GM23338 (cell line): ENCODE data around the gene EIF3A. TPM values are rescaled to one million over a fixed set of nuclear protein-coding genes. Genes with fewer than 3 reads are reported as not detected.

ENCODE experiments used
- ATAC-seq: fragments of 200-7000 bp; cut with Tn5 transposase; 3 replicates; pipeline ENCODE4 v1.9.1; 2020
- DNase-seq: peaks from one replicate; pipeline ENCODE4 v3.0.0-alpha.2; 2015; ENCODE audit warnings: low spot score
- H2AFZ ChIP-seq: fragments of 200-600 bp; sonication (generic); 2 replicates; pipeline ENCODE4 v1.8.0; 2016; ENCODE audit warnings: antibody characterized with exemption, mild to moderate bottlenecking, moderate library complexity
- H3F3A ChIP-seq: fragments of 200-600 bp; sonication (generic); replicated peaks from 2 replicates; pipeline ENCODE4 v1.8.0; 2017; ENCODE audit warnings: antibody characterized with exemption, mixed run types, low read depth
- H3K27ac ChIP-seq: fragments of 200-600 bp; sonication (generic); 2 replicates; pipeline ENCODE4 v1.6.1; 2016; ENCODE audit warnings: low read depth
- H3K27me3 ChIP-seq: fragments of 200-600 bp; sonication (generic); 2 replicates; pipeline ENCODE4 v1.8.0; 2016; ENCODE audit warnings: mild to moderate bottlenecking, mixed run types, moderate library complexity; ENCODE audit not compliant: insufficient read depth
- H3K36me3 ChIP-seq: fragments of 200-600 bp; sonication (generic); 2 replicates; pipeline ENCODE4 v1.8.0; 2016; ENCODE audit warnings: mild to moderate bottlenecking; ENCODE audit not compliant: insufficient read depth
- H3K4me1 ChIP-seq: fragments of 200-600 bp; sonication (generic); 2 replicates; pipeline ENCODE4 v1.8.0; 2016; ENCODE audit warnings: mild to moderate bottlenecking, moderate library complexity; ENCODE audit not compliant: insufficient read depth
- H3K4me2 ChIP-seq: fragments of 200-600 bp; sonication (generic); 2 replicates; pipeline ENCODE4 v1.7.1; 2017; ENCODE audit warnings: mixed run types
- H3K4me3 ChIP-seq: fragments of 200-600 bp; sonication (generic); 2 replicates; pipeline ENCODE4 v1.6.1; 2016; ENCODE audit warnings: mixed run types
- H3K79me2 ChIP-seq: fragments of 200-600 bp; sonication (generic); replicated peaks from 2 replicates; pipeline ENCODE4 v1.8.0; 2017; ENCODE audit warnings: mild to moderate bottlenecking; ENCODE audit not compliant: insufficient read depth
- H3K9me2 ChIP-seq: fragments of 200-600 bp; sonication (generic); 2 replicates; pipeline ENCODE4 v1.8.0; 2017; ENCODE audit not compliant: insufficient read depth
- H4K20me1 ChIP-seq: fragments of 200-600 bp; sonication (generic); replicated peaks from 2 replicates; pipeline ENCODE4 v1.8.0; 2017; ENCODE audit warnings: mild to moderate bottlenecking; ENCODE audit not compliant: insufficient read depth
- H3K27ac Mint-ChIP-seq: 2 replicates; pipeline ENCODE4 v1.8.0; 2020; ENCODE audit warnings: inconsistent platforms, mild to moderate bottlenecking, moderate library complexity, mixed read lengths
- H3K27me3 Mint-ChIP-seq: 3 replicates; pipeline ENCODE4 v1.8.0; 2022; ENCODE audit warnings: low read depth, mild to moderate bottlenecking, moderate library complexity, mixed read lengths, inconsistent platforms; ENCODE audit not compliant: insufficient read depth, poor library complexity
- H3K36me3 Mint-ChIP-seq: 3 replicates; pipeline ENCODE4 v1.8.0; 2021; ENCODE audit warnings: low read depth, mild to moderate bottlenecking, inconsistent platforms, moderate library complexity, mixed read lengths
- H3K4me1 Mint-ChIP-seq: 3 replicates; pipeline ENCODE4 v1.8.0; 2020; ENCODE audit warnings: mild to moderate bottlenecking, inconsistent platforms, mixed read lengths
- H3K4me3 Mint-ChIP-seq: 3 replicates; pipeline ENCODE4 v1.8.0; 2021; ENCODE audit warnings: moderate library complexity, mild to moderate bottlenecking, inconsistent platforms, mixed read lengths
- H3K9me3 Mint-ChIP-seq: 3 replicates; pipeline ENCODE4 v1.8.0; 2020; ENCODE audit warnings: moderate library complexity, mild to moderate bottlenecking, inconsistent platforms, mixed read lengths
- CREB1 ChIP-seq: fragments of 250-450 bp; sonication (Bioruptor Pico); IDR thresholded peaks from 2 replicates; pipeline ENCODE4 v1.5.0; 2020; ENCODE audit warnings: low read depth, mild to moderate bottlenecking, moderate library complexity
- ETS1 ChIP-seq: IDR thresholded peaks from 2 replicates; pipeline ENCODE4 v1.6.1; 2016; ENCODE audit warnings: antibody characterized with exemption
- EZH2 ChIP-seq: fragments of 200-600 bp; sonication (generic); IDR thresholded peaks from one replicate; pipeline ENCODE4 v1.8.0; 2017; ENCODE audit warnings: antibody characterized with exemption, mild to moderate bottlenecking, low read depth; ENCODE audit not compliant: unreplicated experiment
- EZH2phosphoT487 ChIP-seq: fragments of 200-600 bp; sonication (generic); IDR thresholded peaks from one replicate; pipeline ENCODE4 v1.8.1; 2018; ENCODE audit warnings: antibody characterized with exemption; ENCODE audit not compliant: unreplicated experiment
- JUNB ChIP-seq: IDR thresholded peaks from one replicate; pipeline ENCODE4 v1.6.1; 2016; ENCODE audit warnings: antibody characterized with exemption; ENCODE audit not compliant: unreplicated experiment
- NANOG ChIP-seq: IDR thresholded peaks from 2 replicates; pipeline ENCODE4 v1.6.1; 2016; ENCODE audit warnings: antibody characterized with exemption, borderline replicate concordance
- POLR2AphosphoS5 ChIP-seq: IDR thresholded peaks from 2 replicates; pipeline ENCODE4 v1.6.1; 2016; ENCODE audit warnings: antibody characterized with exemption, low read depth
- STAT1 ChIP-seq: IDR thresholded peaks from one replicate; pipeline ENCODE4 v1.6.1; 2016; ENCODE audit warnings: antibody characterized with exemption; ENCODE audit not compliant: unreplicated experiment
- ZNF114 ChIP-seq: fragments of 250-450 bp; sonication (Bioruptor Pico); IDR thresholded peaks from 2 replicates; pipeline ENCODE4 v1.5.0; 2020; ENCODE audit warnings: mild to moderate bottlenecking, moderate library complexity
- ZNF331 ChIP-seq: fragments of 250-450 bp; sonication (Bioruptor Pico); IDR thresholded peaks from 2 replicates; pipeline ENCODE4 v1.5.0; 2020; ENCODE audit warnings: low read depth, mild to moderate bottlenecking, moderate library complexity
- ZNF462 ChIP-seq: fragments of 250-450 bp; sonication (Bioruptor Pico); IDR thresholded peaks from 2 replicates; pipeline ENCODE4 v1.5.0; 2020; ENCODE audit warnings: mild to moderate bottlenecking, moderate library complexity
- polyA plus RNA-seq: library from polyadenylated mRNA; unstranded; fragments of >200 nt; fragmentation: Nextera tagmentation; extraction: Ambion mirVana; gene quantifications from 2 replicates; pipeline ENCODE4 v1.2.1, GENCODE V29; 2016
- total RNA-seq: library from RNA; depleted of rRNA; stranded (reverse); fragments of >200 nt; shearing (Covaris generic); gene quantifications from 2 replicates; pipeline ENCODE4 v1.2.3, GENCODE V29; 2014
- TF ChIP-seq, protein P1 (sequence below): IDR thresholded peaks from one replicate; pipeline ENCODE4 v1.6.1; 2018; ENCODE audit warnings: antibody characterized with exemption; ENCODE audit not compliant: unreplicated experiment
- TF ChIP-seq, protein P2 (sequence below), 2 experiments: fragments of 200-600 bp in 1 of 2; sonication (generic) in 1 of 2; conservative IDR thresholded peaks; 2 replicates each; pipeline versions ENCODE4 v1.5.1 to v1.6.1; 2016 to 2017; ENCODE audit warnings: antibody characterized with exemption in 2 of 2, low read depth in 2 of 2, mild to moderate bottlenecking in 2 of 2, moderate library complexity in 1 of 2

The EIF3A gene
- total and polyA plus RNA-seq, 2 experiments from 2014 or later = 152 to 170 TPM

- no peak overlapping the region for H3K4me3 Mint-ChIP-seq
- DNase-seq = no peak
- no peaks in the 10 kb centered on the region for H3K9me3 Mint-ChIP-seq
- H3K27me3 Mint-ChIP-seq = no peaks in the 10 kb centered on the region
- ATAC-seq = no peak
- H3K27me3 ChIP-seq = no peaks in the 10 kb centered on the region
- H2AFZ ChIP-seq = no peak overlapping the region
- TF ChIP-seq ZNF462 (CRISPR knock-in tag) (no peak), POLR2AphosphoS5 (no peak), ZNF331 (CRISPR knock-in tag) (no peak), NANOG (no peak), ZNF114 (no peak), CREB1 (no peak), STAT1 (no peak), JUNB (no peak), EZH2phosphoT487 (no peak), ETS1 (no peak), EZH2 (no peak)
- TF ChIP-seq, protein P1, sequence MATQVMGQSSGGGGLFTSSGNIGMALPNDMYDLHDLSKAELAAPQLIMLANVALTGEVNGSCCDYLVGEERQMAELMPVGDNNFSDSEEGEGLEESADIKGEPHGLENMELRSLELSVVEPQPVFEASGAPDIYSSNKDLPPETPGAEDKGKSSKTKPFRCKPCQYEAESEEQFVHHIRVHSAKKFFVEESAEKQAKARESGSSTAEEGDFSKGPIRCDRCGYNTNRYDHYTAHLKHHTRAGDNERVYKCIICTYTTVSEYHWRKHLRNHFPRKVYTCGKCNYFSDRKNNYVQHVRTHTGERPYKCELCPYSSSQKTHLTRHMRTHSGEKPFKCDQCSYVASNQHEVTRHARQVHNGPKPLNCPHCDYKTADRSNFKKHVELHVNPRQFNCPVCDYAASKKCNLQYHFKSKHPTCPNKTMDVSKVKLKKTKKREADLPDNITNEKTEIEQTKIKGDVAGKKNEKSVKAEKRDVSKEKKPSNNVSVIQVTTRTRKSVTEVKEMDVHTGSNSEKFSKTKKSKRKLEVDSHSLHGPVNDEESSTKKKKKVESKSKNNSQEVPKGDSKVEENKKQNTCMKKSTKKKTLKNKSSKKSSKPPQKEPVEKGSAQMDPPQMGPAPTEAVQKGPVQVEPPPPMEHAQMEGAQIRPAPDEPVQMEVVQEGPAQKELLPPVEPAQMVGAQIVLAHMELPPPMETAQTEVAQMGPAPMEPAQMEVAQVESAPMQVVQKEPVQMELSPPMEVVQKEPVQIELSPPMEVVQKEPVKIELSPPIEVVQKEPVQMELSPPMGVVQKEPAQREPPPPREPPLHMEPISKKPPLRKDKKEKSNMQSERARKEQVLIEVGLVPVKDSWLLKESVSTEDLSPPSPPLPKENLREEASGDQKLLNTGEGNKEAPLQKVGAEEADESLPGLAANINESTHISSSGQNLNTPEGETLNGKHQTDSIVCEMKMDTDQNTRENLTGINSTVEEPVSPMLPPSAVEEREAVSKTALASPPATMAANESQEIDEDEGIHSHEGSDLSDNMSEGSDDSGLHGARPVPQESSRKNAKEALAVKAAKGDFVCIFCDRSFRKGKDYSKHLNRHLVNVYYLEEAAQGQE = no peak
- TF ChIP-seq, protein P2, sequence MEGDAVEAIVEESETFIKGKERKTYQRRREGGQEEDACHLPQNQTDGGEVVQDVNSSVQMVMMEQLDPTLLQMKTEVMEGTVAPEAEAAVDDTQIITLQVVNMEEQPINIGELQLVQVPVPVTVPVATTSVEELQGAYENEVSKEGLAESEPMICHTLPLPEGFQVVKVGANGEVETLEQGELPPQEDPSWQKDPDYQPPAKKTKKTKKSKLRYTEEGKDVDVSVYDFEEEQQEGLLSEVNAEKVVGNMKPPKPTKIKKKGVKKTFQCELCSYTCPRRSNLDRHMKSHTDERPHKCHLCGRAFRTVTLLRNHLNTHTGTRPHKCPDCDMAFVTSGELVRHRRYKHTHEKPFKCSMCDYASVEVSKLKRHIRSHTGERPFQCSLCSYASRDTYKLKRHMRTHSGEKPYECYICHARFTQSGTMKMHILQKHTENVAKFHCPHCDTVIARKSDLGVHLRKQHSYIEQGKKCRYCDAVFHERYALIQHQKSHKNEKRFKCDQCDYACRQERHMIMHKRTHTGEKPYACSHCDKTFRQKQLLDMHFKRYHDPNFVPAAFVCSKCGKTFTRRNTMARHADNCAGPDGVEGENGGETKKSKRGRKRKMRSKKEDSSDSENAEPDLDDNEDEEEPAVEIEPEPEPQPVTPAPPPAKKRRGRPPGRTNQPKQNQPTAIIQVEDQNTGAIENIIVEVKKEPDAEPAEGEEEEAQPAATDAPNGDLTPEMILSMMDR (conservative IDR thresholded peaks at IDR 0.05; ENCODE audit: low read depth in 2 of 2) = no peak
- no peaks in the 10 kb centered on the region for H3K9me2 ChIP-seq
- no peak overlapping the region for H3K27ac Mint-ChIP-seq
- H3K4me1 ChIP-seq = no peaks in the 10 kb centered on the region
- H3K4me1 Mint-ChIP-seq = no peaks in the 10 kb centered on the region
- no peak overlapping the region for H3K4me2 ChIP-seq
- H3K27ac ChIP-seq = no peak overlapping the region
- peaks cover 15% of the 10 kb centered on the region for H4K20me1 ChIP-seq
- H3K4me3 ChIP-seq = no peak overlapping the region
- peaks cover 27% of the 10 kb centered on the region for H3K36me3 ChIP-seq
- no peaks in the 10 kb centered on the region for H3F3A ChIP-seq
- no peaks in the 10 kb centered on the region for H3K79me2 ChIP-seq
- peaks cover 59% of the 10 kb centered on the region for H3K36me3 Mint-ChIP-seq
These were observed 40.3 kb upstream of the EIF3A start for GRCh38 chr10:119120875-119121274.
